HG03342 (cell line): Measurements from ENCODE around the gene MMP19.

ENCODE experiments used
- ATAC-seq: cut with Tn5 transposase; IDR thresholded peaks from one replicate; pipeline ENCODE4 v1.9.1; 2021; ENCODE audit warnings: mild to moderate bottlenecking, moderate library complexity; ENCODE audit not compliant: unreplicated experiment

MMP19 gene

GRCh38 chr12:55815473-55815872 lies 27.3 kb downstream of the MMP19 start:
- ATAC-seq, result no peak

- ATAC-seq, result no peak
These were observed 28.5 kb downstream of the MMP19 start for GRCh38 chr12:55814257-55814656.

GRCh38 chr12:55812088-55812487 lies 30.6 kb downstream of the MMP19 start:
- ATAC-seq, result no peak

- ATAC-seq, result no peak
These were observed 33.5 kb downstream of the MMP19 start for GRCh38 chr12:55809274-55809673.

- no peak for ATAC-seq
These were observed 35.8 kb downstream of the MMP19 start for GRCh38 chr12:55806982-55807381.

GRCh38 chr12:55797550-55797949 lies 45.2 kb downstream of the MMP19 start:
- no peak for ATAC-seq

GRCh38 chr12:55797068-55797467 lies 45.7 kb downstream of the MMP19 start:
- ATAC-seq, result no peak

- no peak for ATAC-seq
These were observed 46.8 kb downstream of the MMP19 start for GRCh38 chr12:55795950-55796349.

- no peak for ATAC-seq
These were observed 52.8 kb downstream of the MMP19 start for GRCh38 chr12:55789893-55790292.

GRCh38 chr12:55789171-55789570 lies 53.6 kb downstream of the MMP19 start:
- no peak for ATAC-seq

GRCh38 chr12:55788546-55788945 lies 54.2 kb downstream of the MMP19 start:
- ATAC-seq, result no peak
